GM21528 (cell line): ENCODE measurements around the gene SND1.

Source experiments
- ATAC-seq: cut with Tn5 transposase; IDR thresholded peaks from one replicate; pipeline ENCODE4 v1.9.1; 2021; ENCODE audit warnings: mild to moderate bottlenecking, moderate library complexity; ENCODE audit not compliant: unreplicated experiment, low FRiP score

SND1 gene

GRCh38 chr7:127884066-127884559, 232.1 kb downstream of the SND1 start:
- ATAC-seq: no peak

- no peak for ATAC-seq
Measured at GRCh38 chr7:127885222-127885772, 233.3 kb downstream of the SND1 start.

- no peak for ATAC-seq
Measured at GRCh38 chr7:127885843-127886242, 233.8 kb downstream of the SND1 start.

GRCh38 chr7:127886248-127886647, 234.3 kb downstream of the SND1 start:
- ATAC-seq: no peak

GRCh38 chr7:127887096-127887495, 235.1 kb downstream of the SND1 start:
- no peak for ATAC-seq

- no peak for ATAC-seq
Measured at GRCh38 chr7:127887631-127888030, 235.6 kb downstream of the SND1 start.

- no peak for ATAC-seq
Measured at GRCh38 chr7:127888411-127888810, 236.4 kb downstream of the SND1 start.

- ATAC-seq: no peak
Measured at GRCh38 chr7:127888825-127889224, 236.8 kb downstream of the SND1 start.

GRCh38 chr7:127889677-127890076, 237.7 kb downstream of the SND1 start:
- no peak for ATAC-seq

GRCh38 chr7:127890726-127891125, 238.7 kb downstream of the SND1 start:
- no peak for ATAC-seq

- no peak for ATAC-seq
Measured at GRCh38 chr7:127891144-127891543, 239.2 kb downstream of the SND1 start.

GRCh38 chr7:127891854-127892438, 240.0 kb downstream of the SND1 start:
- no peak for ATAC-seq

- ATAC-seq: no peak
Measured at GRCh38 chr7:127892488-127893314, 240.7 kb downstream of the SND1 start.

- no peak for ATAC-seq
Measured at GRCh38 chr7:127893547-127893946, 241.6 kb downstream of the SND1 start.

- ATAC-seq: no peak
Measured at GRCh38 chr7:127894588-127894987, 242.6 kb downstream of the SND1 start.

GRCh38 chr7:127895360-127895759, 243.4 kb downstream of the SND1 start:
- no peak for ATAC-seq

- ATAC-seq: no peak
Measured at GRCh38 chr7:127895814-127896280, 243.9 kb downstream of the SND1 start.

- ATAC-seq: no peak
Measured at GRCh38 chr7:127896659-127897058, 244.7 kb downstream of the SND1 start.

- ATAC-seq: no peak
Measured at GRCh38 chr7:127897704-127898454, 245.9 kb downstream of the SND1 start.

GRCh38 chr7:127899411-127899810, 247.4 kb downstream of the SND1 start:
- ATAC-seq: no peak

- ATAC-seq: no peak
Measured at GRCh38 chr7:127900141-127900540, 248.1 kb downstream of the SND1 start.
